HL-60 (cell line): ENCODE data around the gene ANKS1B.

Source experiments
- DNase-seq, 2 experiments: peaks; one replicate each; pipeline ENCODE4 v3.0.0-alpha.2; 2010 to 2020; ENCODE audit warnings: low read depth in 1 of 2, low spot score in 1 of 2
- H3K27ac ChIP-seq: fragments of 250-450 bp; sonication (Bioruptor Pico); replicated peaks from 2 replicates; pipeline ENCODE4 v1.5.1; 2020; ENCODE audit warnings: mild to moderate bottlenecking, moderate library complexity
- H3K27me3 ChIP-seq: fragments of 250-450 bp; sonication (Bioruptor Pico); 2 replicates; pipeline ENCODE4 v1.5.1; 2021; ENCODE audit warnings: mild to moderate bottlenecking, moderate library complexity; ENCODE audit not compliant: insufficient read depth, poor library complexity, severe bottlenecking
- H3K4me3 ChIP-seq: replicated peaks from 2 replicates; pipeline ENCODE4 v1.5.1; 2011; ENCODE audit warnings: mild to moderate bottlenecking, control low read depth, low read length; ENCODE audit not compliant: insufficient read depth
- GABPA ChIP-seq: IDR thresholded peaks from 2 replicates; pipeline ENCODE4 v1.6.1; 2012; ENCODE audit warnings: low read depth
- POLR2AphosphoS5 ChIP-seq: IDR thresholded peaks from 2 replicates; pipeline ENCODE4 v1.6.1; 2012; ENCODE audit warnings: low read depth
- SPI1 ChIP-seq: IDR thresholded peaks from 2 replicates; pipeline ENCODE4 v1.6.1; 2012; ENCODE audit warnings: low read depth, mild to moderate bottlenecking, borderline replicate concordance
- TF ChIP-seq, protein P1 (sequence below): IDR thresholded peaks from 2 replicates; pipeline ENCODE4 v1.6.1; 2012; ENCODE audit warnings: low read depth; ENCODE audit not compliant: insufficient replicate concordance
- TF ChIP-seq, protein P2 (sequence below): IDR thresholded peaks from one replicate; pipeline ENCODE4 v1.5.1; 2011; ENCODE audit warnings: low read length, control low read depth, inconsistent platforms; ENCODE audit not compliant: insufficient read depth

The ANKS1B gene

DNA sequence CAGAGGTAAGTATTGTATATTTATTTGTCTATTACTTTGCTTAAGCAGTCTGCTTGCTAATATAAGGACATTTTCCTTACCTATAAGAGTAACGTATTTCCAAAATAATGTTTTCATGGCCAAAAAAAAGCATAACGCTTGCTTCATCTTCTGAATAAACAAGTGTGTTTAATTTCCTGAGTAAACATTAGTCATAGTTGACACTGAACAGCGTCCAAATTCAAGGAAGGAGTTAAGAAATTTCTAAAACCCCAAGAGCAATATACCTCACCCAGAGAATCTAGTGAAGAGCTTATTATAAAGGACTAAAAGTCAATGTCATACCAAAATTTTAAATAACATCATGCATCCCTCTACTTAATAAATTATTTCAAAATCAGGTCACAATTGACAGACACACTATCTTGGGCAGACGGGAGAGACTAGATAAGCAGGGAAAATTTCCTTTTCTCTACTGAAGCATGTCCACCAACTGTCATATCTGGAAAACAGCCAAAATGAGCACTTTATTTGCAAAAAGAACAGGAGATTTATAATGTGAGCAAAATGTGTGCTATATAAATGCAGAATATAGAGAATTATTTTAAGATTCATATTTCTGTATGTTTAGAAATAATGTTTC is 25.1 kb downstream of the ANKS1B start:
- Histone ChIP-seq H3K27ac (no peak overlapping the region), H3K4me3 (no peak overlapping the region), H3K27me3 (no peaks in the 10 kb centered on the region)
- DNase-seq: no peak
- TF ChIP-seq, protein P1, sequence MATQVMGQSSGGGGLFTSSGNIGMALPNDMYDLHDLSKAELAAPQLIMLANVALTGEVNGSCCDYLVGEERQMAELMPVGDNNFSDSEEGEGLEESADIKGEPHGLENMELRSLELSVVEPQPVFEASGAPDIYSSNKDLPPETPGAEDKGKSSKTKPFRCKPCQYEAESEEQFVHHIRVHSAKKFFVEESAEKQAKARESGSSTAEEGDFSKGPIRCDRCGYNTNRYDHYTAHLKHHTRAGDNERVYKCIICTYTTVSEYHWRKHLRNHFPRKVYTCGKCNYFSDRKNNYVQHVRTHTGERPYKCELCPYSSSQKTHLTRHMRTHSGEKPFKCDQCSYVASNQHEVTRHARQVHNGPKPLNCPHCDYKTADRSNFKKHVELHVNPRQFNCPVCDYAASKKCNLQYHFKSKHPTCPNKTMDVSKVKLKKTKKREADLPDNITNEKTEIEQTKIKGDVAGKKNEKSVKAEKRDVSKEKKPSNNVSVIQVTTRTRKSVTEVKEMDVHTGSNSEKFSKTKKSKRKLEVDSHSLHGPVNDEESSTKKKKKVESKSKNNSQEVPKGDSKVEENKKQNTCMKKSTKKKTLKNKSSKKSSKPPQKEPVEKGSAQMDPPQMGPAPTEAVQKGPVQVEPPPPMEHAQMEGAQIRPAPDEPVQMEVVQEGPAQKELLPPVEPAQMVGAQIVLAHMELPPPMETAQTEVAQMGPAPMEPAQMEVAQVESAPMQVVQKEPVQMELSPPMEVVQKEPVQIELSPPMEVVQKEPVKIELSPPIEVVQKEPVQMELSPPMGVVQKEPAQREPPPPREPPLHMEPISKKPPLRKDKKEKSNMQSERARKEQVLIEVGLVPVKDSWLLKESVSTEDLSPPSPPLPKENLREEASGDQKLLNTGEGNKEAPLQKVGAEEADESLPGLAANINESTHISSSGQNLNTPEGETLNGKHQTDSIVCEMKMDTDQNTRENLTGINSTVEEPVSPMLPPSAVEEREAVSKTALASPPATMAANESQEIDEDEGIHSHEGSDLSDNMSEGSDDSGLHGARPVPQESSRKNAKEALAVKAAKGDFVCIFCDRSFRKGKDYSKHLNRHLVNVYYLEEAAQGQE: no peak
- TF ChIP-seq, protein P2, sequence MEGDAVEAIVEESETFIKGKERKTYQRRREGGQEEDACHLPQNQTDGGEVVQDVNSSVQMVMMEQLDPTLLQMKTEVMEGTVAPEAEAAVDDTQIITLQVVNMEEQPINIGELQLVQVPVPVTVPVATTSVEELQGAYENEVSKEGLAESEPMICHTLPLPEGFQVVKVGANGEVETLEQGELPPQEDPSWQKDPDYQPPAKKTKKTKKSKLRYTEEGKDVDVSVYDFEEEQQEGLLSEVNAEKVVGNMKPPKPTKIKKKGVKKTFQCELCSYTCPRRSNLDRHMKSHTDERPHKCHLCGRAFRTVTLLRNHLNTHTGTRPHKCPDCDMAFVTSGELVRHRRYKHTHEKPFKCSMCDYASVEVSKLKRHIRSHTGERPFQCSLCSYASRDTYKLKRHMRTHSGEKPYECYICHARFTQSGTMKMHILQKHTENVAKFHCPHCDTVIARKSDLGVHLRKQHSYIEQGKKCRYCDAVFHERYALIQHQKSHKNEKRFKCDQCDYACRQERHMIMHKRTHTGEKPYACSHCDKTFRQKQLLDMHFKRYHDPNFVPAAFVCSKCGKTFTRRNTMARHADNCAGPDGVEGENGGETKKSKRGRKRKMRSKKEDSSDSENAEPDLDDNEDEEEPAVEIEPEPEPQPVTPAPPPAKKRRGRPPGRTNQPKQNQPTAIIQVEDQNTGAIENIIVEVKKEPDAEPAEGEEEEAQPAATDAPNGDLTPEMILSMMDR: no peak
- TF ChIP-seq GABPA (no peak), POLR2AphosphoS5 (no peak), SPI1 (no peak)

DNA sequence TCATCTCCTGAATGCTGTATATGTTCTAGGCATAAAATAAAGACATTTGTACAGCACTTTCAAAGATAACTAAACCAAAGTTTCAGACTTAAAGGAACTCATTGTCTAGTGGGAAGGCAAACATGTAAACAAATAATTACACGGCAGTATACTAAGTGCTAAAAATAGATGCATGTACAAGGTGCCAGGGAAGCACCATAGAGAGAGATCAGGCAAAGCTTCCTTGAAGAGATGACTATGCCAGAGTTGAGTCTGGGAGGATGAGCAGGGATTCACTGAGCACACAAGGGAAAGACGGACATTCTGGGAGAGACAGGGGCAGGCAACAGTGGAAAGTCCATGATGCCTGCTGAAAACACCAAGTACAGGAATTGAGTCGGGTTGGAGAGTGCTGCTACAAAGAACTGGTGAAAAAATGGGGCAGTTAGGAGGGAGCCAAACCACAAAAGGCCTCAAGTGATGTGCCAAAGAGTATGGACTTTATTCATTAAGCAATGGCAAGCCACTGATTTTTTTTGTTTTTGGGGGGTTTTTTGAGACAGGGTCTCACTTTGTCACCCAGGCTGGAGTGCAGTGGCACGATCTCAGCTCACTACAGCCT is 26.8 kb downstream of the ANKS1B start:
- H3K27me3 ChIP-seq: no peaks in the 10 kb centered on the region
- no peak for TF ChIP-seq POLR2AphosphoS5
- TF ChIP-seq, protein P1: no peak
- TF ChIP-seq, protein P2: no peak
- TF ChIP-seq SPI1: no peak
- TF ChIP-seq GABPA: no peak
- H3K27ac ChIP-seq: no peak overlapping the region
- no peak for DNase-seq
- H3K4me3 ChIP-seq: no peak overlapping the region

DNA sequence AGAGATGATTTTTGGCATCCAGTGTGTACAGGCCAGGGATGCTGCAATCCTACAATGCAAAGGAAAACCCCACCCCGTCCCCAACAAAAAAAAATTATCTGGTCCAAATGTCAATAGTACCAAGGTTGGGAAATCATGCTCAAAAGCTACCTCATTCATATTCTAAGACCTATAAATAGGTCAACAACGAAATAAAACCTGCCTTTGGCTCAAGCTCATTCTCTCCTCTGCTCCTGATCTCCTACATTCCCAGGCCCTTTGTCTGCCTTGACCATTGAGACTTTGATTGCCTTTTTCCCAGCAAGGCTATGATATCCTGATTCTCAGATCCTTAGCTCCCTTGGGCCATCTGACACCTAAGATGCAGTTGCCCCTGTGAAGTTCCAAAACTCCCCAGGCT is 30.0 kb downstream of the ANKS1B start:
- TF ChIP-seq, protein P2: no peak
- TF ChIP-seq, protein P1: no peak
- TF ChIP-seq SPI1: no peak
- no peak for TF ChIP-seq GABPA
- TF ChIP-seq POLR2AphosphoS5: no peak
- DNase-seq: no peak
- H3K4me3 ChIP-seq: no peak overlapping the region
- no peaks in the 10 kb centered on the region for H3K27me3 ChIP-seq
- no peak overlapping the region for H3K27ac ChIP-seq
